ENCODE measurements around the gene PTH2.
A peak's percentile ranks its signal among the peaks of the same experiment; 100 is the strongest.

Gene PTH2

GRCh38 chr19:49453013-49453756 is 29.9 kb upstream of the PTH2 start, which contains the start of gene ALDH16A1:
Gene ALDH16A1, plus strand, starts transcription at chr19:49453225. Its CDS starts 107 bp downstream, at chr19:49453332.
- peak within 1 kb of the TSS; percentile 86 for H3K4me3 ChIP-seq (replicated peaks; ENCODE audit: low read depth, low read length)
- peaks cover 5% of the 10 kb centered on the region for H3K36me3 ChIP-seq (ENCODE audit: control insufficient read depth, insufficient read depth, low read length)
- TF ChIP-seq CTCF (IDR thresholded peaks at IDR 0.05; ENCODE audit: insufficient read depth, low read length, poor library complexity, severe bottlenecking) = no peak
- DNase-seq (ENCODE audit: extremely low read depth, insufficient read length) = peak; percentile 99
- H3K27me3 ChIP-seq (replicated peaks; ENCODE audit: control insufficient read depth, insufficient read depth, low read length) = no peaks in the 10 kb centered on the region

GRCh38 chr19:49451430-49452181 is 28.4 kb upstream of the PTH2 start, which contains the start of gene PIH1D1:
Gene PIH1D1, minus strand, starts transcription at chr19:49451814. Its CDS starts 240 bp downstream, at chr19:49451574.
- H3K4me3 ChIP-seq (replicated peaks; ENCODE audit: low read depth, low read length) = peak within 1 kb of the TSS; percentile 86
- peaks cover 11% of the 10 kb centered on the region for H3K36me3 ChIP-seq (ENCODE audit: control insufficient read depth, insufficient read depth, low read length)
- no peaks in the 10 kb centered on the region for H3K27me3 ChIP-seq (replicated peaks; ENCODE audit: control insufficient read depth, insufficient read depth, low read length)
- no peak for TF ChIP-seq CTCF (IDR thresholded peaks at IDR 0.05; ENCODE audit: insufficient read depth, low read length, poor library complexity, severe bottlenecking)
- peak; percentile 81 for DNase-seq (ENCODE audit: extremely low read depth, insufficient read length)

GRCh38 chr19:49450405-49450804 is 27.2 kb upstream of the PTH2 start:
- no peaks in the 10 kb centered on the region for H3K27me3 ChIP-seq (replicated peaks; ENCODE audit: control insufficient read depth, insufficient read depth, low read length)
- peak overlapping the region; percentile 84 for H3K4me3 ChIP-seq (replicated peaks; ENCODE audit: low read depth, low read length)
- no peak for DNase-seq (ENCODE audit: extremely low read depth, insufficient read length)
- TF ChIP-seq CTCF (IDR thresholded peaks at IDR 0.05; ENCODE audit: insufficient read depth, low read length, poor library complexity, severe bottlenecking) = no peak
- peaks cover 11% of the 10 kb centered on the region for H3K36me3 ChIP-seq (ENCODE audit: control insufficient read depth, insufficient read depth, low read length)

- Histone ChIP-seq H3K36me3 (ENCODE audit: control insufficient read depth, insufficient read depth, low read length) (peaks cover 11% of the 10 kb centered on the region), H3K27me3 (replicated peaks; ENCODE audit: control insufficient read depth, insufficient read depth, low read length) (no peaks in the 10 kb centered on the region), H3K4me3 (replicated peaks; ENCODE audit: low read depth, low read length) (no peak overlapping the region)
- no peak for DNase-seq (ENCODE audit: extremely low read depth, insufficient read length)
- no peak for TF ChIP-seq CTCF (IDR thresholded peaks at IDR 0.05; ENCODE audit: insufficient read depth, low read length, poor library complexity, severe bottlenecking)
These were observed 25.2 kb upstream of the PTH2 start for GRCh38 chr19:49448432-49448786.

GRCh38 chr19:49447485-49448431 is 24.5 kb upstream of the PTH2 start:
- H3K4me3 ChIP-seq (replicated peaks; ENCODE audit: low read depth, low read length) = no peak overlapping the region
- no peak for TF ChIP-seq CTCF (IDR thresholded peaks at IDR 0.05; ENCODE audit: insufficient read depth, low read length, poor library complexity, severe bottlenecking)
- no peak for DNase-seq (ENCODE audit: extremely low read depth, insufficient read length)
- H3K27me3 ChIP-seq (replicated peaks; ENCODE audit: control insufficient read depth, insufficient read depth, low read length) = no peaks in the 10 kb centered on the region
- H3K36me3 ChIP-seq (ENCODE audit: control insufficient read depth, insufficient read depth, low read length) = peaks cover 11% of the 10 kb centered on the region

Measured in GM06990 (cell line).